Measurements from ENCODE around the gene BUB1B.
"Not testable (repeated sequence)": the region's sequence is repeated elsewhere in the genome, so short reads cannot be mapped to it uniquely, and the experiment has no call there.

Gene BUB1B

GRCh38 chr15:40136470-40137302 lies 24.2 kb upstream of the BUB1B start:
- H3K9me3 ChIP-seq: no peaks in the 10 kb centered on the region
- H3K4me3 ChIP-seq (ENCODE audit: low read depth in 1 of 2, low read length in 1 of 2): no peak overlapping the region
- H3K27ac ChIP-seq: no peak overlapping the region
- H3K4me1 ChIP-seq (ENCODE audit: control insufficient read depth in 1 of 2, insufficient read depth in 1 of 2, low read depth in 1 of 2, low read length in 1 of 2): no peaks in the 10 kb centered on the region
- no peaks in the 10 kb centered on the region for H3K27me3 ChIP-seq
- H3K36me3 ChIP-seq: no peaks in the 10 kb centered on the region
- no peak for TF ChIP-seq CTCF (IDR thresholded peaks at IDR 0.05)

GRCh38 chr15:40137303-40138200 lies 23.3 kb upstream of the BUB1B start:
- Histone ChIP-seq H3K27me3 (no peaks in the 10 kb centered on the region), H3K4me1 (ENCODE audit: control insufficient read depth in 1 of 2, insufficient read depth in 1 of 2, low read depth in 1 of 2, low read length in 1 of 2) (no peaks in the 10 kb centered on the region), H3K36me3 (no peaks in the 10 kb centered on the region), H3K27ac (no peak overlapping the region), H3K9me3 (no peaks in the 10 kb centered on the region), H3K4me3 (ENCODE audit: low read depth in 1 of 2, low read length in 1 of 2) (no peak overlapping the region)
- TF ChIP-seq CTCF (IDR thresholded peaks at IDR 0.05): no peak

GRCh38 chr15:40138201-40138570 lies 22.7 kb upstream of the BUB1B start:
- not testable (repeated sequence) for H3K4me3 ChIP-seq (ENCODE audit: low read depth in 1 of 2, low read length in 1 of 2); H3K9me3 ChIP-seq; H3K27me3 ChIP-seq; H3K4me1 ChIP-seq (ENCODE audit: control insufficient read depth in 1 of 2, insufficient read depth in 1 of 2, low read depth in 1 of 2, low read length in 1 of 2); H3K27ac ChIP-seq; H3K36me3 ChIP-seq

GRCh38 chr15:40142428-40142827 lies 18.4 kb upstream of the BUB1B start:
- Histone ChIP-seq H3K27me3 (no peaks in the 10 kb centered on the region), H3K9me3 (no peaks in the 10 kb centered on the region), H3K4me3 (ENCODE audit: low read depth in 1 of 2, low read length in 1 of 2) (no peak overlapping the region), H3K27ac (no peak overlapping the region), H3K4me1 (ENCODE audit: control insufficient read depth in 1 of 2, insufficient read depth in 1 of 2, low read depth in 1 of 2, low read length in 1 of 2) (no peaks in the 10 kb centered on the region), H3K36me3 (no peaks in the 10 kb centered on the region)
- TF ChIP-seq CTCF (IDR thresholded peaks at IDR 0.05): no peak

- no peaks in the 10 kb centered on the region for H3K27me3 ChIP-seq
- peaks cover 8 to 9% of the 10 kb centered on the region in 2 experiments for H3K4me1 ChIP-seq (ENCODE audit: control insufficient read depth in 1 of 2, insufficient read depth in 1 of 2, low read depth in 1 of 2, low read length in 1 of 2)
- no peaks in the 10 kb centered on the region for H3K9me3 ChIP-seq
- H3K27ac ChIP-seq: no peak overlapping the region
- TF ChIP-seq CTCF (IDR thresholded peaks at IDR 0.05): no peak
- H3K4me3 ChIP-seq (ENCODE audit: low read depth in 1 of 2, low read length in 1 of 2): no peak overlapping the region
- H3K36me3 ChIP-seq: no peaks in the 10 kb centered on the region
These were observed 14.8 kb upstream of the BUB1B start for GRCh38 chr15:40146037-40146436.

GRCh38 chr15:40149339-40149738 lies 11.5 kb upstream of the BUB1B start:
- no peak for TF ChIP-seq CTCF (IDR thresholded peaks at IDR 0.05)
- Histone ChIP-seq H3K36me3 (no peaks in the 10 kb centered on the region), H3K4me3 (ENCODE audit: low read depth in 1 of 2, low read length in 1 of 2) (no peak overlapping the region), H3K9me3 (no peaks in the 10 kb centered on the region), H3K27ac (no peak overlapping the region), H3K27me3 (no peaks in the 10 kb centered on the region), H3K4me1 (ENCODE audit: control insufficient read depth in 1 of 2, insufficient read depth in 1 of 2, low read depth in 1 of 2, low read length in 1 of 2) (peaks cover 9 to 13% of the 10 kb centered on the region in 2 experiments)

Measured in neutrophil (primary cell).